ENCODE data around the gene SULF2. TPM values are rescaled to one million over a fixed set of nuclear protein-coding genes. Genes with fewer than 3 reads are reported as not detected.

SULF2 gene
- polyA plus RNA-seq, 4 donors = 63.4 to 90.4 (median 76.6) TPM

DNA sequence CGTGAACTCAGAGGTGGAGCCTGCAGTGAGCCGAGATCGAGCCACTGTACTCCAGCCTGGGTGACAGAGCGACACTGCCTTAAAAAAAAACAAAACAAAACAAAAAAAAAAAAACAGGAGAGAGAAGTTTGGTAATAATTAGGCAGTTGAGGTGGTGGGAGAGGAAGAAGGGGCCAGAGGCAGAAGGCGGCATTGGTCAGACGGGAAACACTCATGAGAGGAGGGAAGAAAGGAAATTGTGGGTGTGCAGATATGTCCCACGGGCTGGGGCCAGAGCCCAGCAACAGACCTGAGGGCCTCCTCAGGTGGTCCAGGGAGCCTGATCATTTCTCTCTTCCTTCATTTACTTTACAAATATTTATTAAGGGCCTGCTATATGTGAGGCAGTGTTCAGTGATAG lies 20.0 kb downstream of the SULF2 start:
- DNase-seq (ENCODE audit: low read depth in 4 of 4, low spot score in 3 of 4) = no peak

DNA sequence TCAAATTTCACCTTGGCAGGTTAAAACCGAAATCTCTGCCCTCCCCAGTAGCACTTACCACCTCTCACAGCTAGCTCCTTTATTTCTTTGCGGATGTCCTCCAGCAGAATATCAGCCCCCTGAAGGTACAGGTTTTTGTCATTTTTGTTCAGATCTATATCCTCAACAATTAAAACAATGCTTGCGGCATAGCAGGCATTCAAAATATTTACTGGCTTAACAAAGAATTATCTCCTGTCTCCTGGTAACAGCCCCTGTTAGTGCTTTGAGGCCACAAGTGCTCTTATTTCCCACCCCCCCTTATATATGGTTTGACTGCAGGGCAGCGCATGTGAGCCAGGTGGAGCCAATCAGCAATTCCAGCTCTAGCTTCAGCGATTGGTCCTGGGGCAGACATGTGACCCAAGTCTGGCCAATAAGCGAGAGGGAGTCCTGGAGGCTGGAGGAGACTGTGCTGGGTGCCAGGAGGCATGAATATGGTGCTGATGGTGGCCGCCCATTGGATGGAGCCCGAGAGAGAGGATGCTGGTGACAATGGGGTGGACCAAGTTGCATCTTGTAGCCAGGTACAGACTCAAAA lies 21.0 kb downstream of the SULF2 start:
- no peak for DNase-seq (ENCODE audit: low read depth in 4 of 4, low spot score in 3 of 4)

DNA sequence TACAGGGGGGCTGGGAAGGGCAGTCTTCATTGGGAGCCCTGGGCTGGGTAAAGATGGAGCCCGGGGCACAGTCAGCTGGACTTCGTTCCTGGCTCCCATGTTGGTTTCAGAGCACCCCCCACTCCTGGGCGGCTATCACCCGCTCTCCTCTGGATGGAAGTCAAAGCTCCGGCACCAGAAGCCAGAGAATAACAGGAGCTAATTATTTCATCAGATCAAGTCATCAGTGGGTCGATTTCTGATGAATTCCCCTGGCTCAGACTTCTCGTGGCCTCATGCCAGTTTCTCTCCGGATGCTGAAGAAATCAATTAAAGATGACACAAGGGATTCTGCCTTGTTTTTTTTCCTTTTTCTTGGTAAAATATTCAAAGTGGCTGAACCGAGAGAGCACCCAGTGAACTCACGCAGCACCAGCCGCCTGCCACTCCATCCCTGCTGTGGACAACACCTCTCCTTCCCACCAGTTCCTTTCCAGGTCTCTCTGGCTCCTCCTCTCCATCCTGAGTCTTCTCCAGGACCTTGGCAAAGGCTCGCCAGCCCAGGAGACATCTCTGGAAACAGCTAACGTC lies 22.5 kb downstream of the SULF2 start:
- no peak for DNase-seq (ENCODE audit: low read depth in 4 of 4, low spot score in 3 of 4)

DNA sequence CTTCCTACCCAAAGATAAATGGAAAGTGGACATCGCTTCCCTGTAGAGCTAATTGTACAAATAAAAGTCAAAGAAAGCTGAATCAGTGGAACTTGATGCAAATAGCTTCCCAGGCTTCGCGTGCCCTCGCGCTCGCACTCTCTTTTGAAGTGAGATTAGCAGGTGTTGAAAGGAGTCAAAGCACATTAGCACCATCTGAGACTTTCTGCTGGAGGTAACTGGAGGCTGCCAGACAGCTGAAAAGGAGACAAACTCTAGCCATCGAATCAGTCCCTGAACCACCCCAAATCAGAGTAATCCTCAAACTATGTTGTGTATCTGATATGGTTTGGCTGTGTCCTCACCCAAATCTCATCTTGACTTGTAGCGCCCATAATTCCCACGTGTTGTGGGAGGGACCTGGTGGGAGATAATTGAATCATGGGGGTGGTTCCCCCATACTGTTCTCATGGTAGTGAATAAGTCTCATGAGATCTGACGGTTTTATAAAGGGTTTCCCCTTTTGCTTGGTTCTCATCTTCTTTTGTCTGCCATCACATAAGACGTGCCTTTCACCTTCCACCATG lies 23.7 kb downstream of the SULF2 start:
- DNase-seq (ENCODE audit: low read depth in 4 of 4, low spot score in 3 of 4) = no peak

DNA sequence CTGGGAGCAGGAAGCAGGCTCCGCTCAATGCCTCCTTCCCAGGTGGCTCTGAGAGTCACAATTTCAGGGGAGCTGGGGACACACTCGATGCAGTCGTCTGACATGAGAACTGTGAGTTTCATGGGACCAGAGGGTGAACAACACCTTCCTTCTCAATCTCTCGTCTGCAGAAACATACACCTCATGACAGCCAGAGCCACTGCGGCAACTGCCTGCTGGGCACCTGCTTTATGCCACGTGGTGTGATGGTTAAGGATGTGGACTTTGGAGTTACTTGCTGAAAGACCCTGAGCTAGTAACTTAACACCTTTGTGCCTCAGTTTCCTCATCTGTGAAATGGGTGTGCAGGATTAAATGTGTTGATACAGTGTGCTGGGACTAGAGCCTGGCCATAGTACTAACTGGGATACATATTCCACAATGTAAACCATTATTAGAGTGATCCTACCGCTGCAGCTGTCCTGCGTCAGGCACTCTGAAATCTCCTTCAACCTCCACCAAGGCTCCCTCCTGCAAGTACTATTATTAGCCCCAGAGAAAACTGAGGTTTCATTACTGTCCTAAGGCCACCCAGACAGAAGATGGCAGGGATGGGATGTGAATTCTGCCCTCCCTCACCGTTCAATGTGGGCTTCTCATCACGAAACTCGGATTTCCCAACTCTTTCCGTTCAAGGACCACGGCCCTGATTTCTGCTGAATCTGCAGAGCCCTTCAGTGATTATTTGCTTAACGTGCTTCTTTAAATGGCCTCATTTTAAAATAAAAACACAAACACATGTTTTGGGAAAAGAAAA lies 24.4 kb downstream of the SULF2 start:
- no peak for DNase-seq (ENCODE audit: low read depth in 4 of 4, low spot score in 3 of 4)

DNA sequence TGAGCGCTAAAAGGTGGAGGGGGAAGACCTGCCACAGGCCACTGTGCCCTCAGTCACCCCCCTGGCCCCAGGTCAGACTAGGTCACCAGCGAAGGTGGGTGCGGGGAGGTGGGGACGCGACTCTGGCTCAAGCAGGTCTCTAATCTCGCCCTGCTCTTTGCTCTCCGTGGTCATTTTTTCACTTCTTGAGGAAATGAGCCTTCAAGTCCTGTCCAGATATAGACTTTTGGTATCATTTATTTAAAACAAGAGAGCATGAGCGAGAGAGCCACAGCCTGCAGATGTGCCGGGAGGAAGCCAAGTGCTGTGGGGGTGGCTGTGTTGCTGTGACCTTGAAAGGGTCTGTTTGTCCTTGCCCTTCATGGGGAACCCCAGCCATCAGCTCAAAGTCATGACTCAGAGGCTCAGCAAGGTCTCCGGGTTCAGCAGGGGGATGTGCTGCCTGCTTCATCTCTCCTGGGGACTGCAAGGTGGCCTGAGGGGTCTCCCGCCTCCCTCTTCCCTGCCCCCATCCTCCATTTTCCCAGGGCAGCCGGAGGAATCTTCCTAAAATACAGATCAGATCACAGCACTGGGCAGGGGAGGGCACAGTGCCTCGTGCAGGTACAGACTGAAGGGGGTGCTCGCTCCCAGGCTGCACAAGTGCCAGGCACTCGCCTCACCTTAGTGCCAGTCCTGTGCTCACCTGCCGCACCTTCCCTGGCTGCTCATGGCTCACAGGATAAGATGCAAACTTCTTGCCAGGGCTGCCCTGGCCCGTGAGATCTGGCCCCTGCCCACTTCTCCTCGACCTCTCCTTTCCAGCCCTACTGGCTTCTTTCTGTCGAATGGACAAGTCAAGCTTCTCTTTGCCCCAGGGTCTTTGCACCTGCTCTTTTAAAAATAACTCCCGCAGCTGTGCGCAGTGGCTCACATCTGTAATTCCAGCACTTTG lies 26.5 kb downstream of the SULF2 start:
- no peak for DNase-seq (ENCODE audit: low read depth in 4 of 4, low spot score in 3 of 4)

DNA sequence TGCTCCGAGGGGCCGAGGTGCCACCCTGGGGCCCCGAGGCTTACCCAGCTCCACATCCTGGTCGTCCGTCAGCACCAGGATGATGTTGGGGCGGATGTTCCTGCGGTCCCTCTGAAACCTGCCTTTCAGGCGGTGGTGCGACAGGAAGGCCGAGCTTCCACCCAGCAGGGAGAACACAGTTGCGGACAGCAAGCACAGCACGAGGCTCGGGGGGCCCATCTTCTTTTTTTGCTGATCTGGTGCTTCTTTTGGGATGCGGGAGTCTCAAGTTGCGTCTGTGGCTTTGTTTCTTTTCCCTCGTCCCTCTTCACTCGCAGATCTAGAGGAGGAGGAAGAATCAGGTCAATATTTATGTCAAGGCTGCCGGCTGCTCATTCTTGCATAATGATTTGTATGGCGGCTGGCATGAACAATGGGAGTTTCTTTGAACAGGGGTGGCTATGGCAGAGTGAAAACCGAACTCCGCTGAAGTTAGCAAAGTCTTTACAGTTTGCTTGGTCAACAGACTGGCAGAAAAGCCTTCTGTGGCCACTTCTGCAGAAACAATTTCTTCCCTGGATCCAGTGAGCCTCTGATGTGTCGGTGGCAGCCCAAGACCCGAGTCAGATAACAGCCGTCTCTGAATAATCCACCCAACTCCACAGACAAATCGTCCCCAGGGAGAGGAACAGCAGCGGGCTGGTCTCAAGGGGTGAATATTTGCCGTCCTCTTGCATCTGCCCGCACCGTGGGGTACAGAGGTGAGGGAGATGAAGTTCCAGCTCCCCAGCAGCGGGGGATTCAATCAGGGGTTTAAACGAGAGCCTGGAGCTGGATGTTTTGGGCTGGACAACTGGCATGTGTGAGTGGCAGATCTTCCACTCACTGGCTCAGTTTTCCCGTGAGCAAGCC lies 27.9 kb downstream of the SULF2 start:
- DNase-seq (ENCODE audit: low read depth in 4 of 4, low spot score in 3 of 4) = no peak

DNA sequence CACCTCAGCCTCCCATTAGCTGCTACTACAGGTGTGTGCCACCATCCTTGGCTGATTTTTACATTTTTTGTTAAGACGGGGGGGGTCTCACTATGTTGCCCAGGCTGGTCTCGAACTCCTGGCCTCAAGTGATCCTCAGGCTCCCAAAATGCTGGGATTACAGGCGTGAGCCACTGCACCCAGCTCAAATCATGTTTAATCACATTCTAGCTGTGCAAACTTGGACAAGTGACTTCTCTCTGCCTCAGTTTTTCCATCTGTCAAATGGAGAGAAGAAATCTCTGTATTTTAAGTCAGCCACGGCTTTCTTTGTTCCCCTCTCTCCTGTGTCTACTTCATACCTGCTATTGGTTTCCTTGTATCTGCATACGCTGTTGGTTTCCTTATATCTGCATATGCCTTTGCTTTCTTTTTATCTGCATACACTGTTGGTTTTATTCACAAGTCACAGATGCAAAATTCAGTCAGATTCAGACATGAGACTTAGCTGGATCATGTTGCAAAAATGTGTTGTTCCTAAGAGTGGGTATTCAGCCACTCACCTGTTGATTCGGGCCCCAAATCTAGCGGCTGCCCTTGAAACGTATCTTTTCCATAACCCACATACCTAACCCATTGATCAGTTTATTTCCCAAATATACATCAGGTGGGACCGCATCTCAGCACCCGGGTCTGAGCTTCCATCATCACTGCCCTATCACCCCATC lies 30.2 kb downstream of the SULF2 start:
- DNase-seq (ENCODE audit: low read depth in 4 of 4, low spot score in 3 of 4) = no peak

DNA sequence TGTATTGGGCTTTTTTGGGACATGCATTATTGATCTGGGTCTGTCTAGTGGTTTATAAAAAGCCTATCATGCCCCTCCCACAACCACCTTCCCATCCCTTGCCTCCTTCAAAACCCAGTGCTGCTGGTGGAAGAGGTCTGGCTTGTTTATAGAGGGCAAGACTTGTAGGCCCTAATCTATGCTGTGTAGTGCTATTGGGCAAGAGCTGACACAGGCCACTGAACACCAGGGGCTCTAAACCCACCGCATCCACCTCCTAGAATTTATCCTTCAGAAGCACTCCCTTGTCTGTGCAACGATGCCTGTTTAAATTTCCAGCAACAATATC lies 30.9 kb downstream of the SULF2 start:
- no peak for DNase-seq (ENCODE audit: low read depth in 4 of 4, low spot score in 3 of 4)

DNA sequence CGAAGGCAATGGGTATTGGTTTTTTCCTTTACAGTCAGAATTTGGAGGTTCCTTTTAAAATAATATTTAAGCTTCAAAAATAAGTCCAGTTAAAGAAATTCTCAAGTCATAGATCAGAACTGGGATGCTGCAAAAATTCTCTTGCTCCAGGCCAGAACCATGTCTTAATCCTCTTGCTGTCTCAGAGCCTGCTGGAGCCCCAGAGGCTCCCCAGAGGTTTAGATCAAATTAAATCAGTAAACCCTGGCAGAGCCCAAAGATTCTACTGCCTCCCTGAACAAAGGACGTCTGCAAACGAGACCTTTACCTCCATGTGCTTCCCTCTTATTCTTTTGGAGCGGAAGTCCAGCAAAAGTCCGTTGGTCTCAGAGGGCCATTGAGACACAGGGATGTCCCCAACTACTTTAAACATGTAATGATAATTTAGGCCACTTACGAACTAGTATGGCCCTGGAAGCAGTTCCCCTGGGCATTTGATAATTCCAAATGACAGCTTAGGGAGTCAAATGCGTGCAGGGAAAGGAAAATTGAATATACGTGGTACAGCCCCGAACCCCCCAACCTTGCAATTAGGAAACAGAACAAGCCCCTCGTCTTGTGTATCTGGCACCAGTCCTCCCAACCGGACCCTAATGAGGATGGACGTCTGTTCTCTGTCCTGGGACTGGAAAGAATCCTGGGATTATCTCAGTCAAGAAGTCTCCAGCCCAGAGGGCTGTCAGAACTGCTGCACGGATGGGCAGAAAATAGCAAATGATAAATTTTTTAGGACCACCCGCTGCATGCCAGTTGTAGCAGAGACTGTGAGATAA lies 31.5 kb downstream of the SULF2 start:
- DNase-seq (ENCODE audit: low read depth in 4 of 4, low spot score in 3 of 4) = no peak

DNA sequence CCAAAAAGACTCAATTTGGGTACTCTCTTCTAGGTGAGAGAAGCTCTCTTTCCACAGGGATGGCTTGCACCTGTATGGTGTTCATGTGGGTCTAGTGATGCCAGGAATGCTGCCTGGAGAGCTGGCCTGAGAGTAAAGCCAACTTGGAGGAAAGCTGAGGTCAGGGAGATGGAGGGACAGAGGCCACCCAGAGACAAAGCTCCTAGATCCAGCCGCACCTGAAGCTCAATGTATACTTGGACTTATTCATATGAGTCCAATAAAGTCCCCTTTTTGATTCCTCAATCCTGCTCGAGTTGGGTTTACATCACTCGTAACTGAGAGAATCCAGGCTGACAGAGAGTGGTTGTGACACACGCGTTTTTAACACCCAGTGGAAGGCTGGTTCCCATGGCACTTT lies 33.8 kb downstream of the SULF2 start:
- no peak for DNase-seq (ENCODE audit: low read depth in 4 of 4, low spot score in 3 of 4)

DNA sequence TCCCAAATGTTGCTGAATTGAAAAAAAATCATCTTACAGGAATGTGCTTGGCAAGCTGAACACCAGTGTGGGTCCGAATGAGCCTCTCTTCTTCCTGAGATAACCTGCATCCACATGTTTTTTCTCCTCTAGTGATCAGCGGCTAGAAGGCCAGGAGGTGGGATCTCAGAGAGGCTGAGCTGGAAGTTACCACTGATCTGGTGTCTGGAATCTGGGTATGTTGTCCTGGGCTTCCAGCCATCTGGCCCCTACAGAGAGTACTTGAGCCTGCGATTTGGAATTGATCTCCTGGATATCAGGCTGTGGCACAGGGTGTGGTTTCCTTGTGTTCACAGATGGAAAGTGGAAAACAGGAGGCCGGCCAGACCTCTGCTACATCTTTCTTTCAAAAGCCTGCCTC lies 35.9 kb downstream of the SULF2 start:
- DNase-seq (ENCODE audit: low read depth in 4 of 4, low spot score in 3 of 4) = no peak

DNA sequence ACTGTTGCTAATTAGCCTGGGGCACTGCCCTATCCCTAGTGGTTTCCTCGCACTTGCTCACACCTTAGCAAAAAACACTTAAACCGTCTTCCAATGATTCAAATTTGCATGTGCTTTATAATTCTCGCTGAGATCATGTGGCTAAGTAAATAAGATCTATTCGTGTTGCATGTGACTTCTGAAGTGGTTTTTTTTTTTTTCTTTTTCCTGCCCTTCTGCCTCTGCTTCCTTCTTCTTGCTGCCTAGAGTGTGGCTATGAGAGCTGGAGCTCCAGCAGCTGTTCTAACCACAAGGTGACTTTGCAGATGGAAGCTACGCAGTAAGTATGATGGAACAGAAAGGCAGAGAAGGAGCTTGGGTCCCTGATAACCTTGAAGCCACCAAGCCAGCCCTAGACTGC lies 36.5 kb downstream of the SULF2 start:
- DNase-seq (ENCODE audit: low read depth in 4 of 4, low spot score in 3 of 4) = no peak

DNA sequence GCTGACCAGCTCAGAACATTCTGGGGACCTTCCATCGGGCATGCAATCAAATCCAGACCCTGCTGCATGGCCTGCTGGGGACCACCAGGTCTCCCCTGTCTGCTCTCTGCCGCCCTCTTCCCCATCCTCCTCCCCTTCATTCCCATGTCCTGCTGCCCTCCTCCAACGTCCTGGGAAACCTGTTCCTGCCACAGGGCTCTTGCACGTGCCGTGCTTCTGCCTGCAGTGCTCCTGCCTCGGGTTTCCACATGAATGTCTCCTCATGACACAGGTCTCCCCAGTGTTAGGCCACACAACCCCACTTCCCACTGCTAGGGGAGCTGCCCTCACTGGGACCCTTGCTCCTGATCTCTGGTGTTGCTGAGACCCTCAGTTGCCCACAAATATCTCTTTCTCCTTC lies 37.2 kb downstream of the SULF2 start:
- no peak for DNase-seq (ENCODE audit: low read depth in 4 of 4, low spot score in 3 of 4)

DNA sequence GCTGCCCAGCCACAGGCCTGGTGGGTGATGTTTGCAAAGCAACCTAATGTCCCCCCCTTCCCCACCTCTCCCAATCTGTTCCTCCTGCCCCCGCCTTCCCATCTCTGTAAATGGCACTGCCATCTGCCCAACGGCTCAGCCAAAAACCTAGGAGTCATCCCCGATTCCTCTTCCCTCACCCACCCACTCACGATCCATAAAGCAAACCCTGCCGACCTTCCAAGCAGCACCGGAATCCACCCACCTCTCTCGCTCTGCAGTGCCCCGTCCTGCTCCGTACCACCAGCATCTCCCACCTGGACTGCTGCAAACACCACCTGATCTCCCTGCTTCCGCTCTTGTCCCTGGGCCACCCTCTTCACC lies 37.6 kb downstream of the SULF2 start:
- no peak for DNase-seq (ENCODE audit: low read depth in 4 of 4, low spot score in 3 of 4)

DNA sequence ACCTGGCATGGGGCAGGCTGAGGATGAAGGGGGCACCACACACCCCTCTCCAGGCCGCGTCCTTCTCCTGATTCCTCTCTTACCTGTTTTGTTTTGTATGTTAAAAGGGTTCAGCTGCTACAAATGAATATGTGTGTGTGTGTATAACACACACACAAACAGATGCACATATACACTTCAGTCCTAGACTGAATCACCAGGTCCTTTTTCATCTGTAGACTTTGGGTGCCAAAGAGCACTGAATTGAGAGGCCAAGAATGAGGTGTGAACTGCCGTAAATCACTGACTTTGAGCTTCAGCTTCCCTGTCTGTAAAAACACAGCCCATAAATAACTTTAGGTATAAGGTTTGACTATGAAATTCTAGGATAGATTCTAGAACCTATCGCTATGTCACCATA lies 40.5 kb downstream of the SULF2 start:
- DNase-seq (ENCODE audit: low read depth in 4 of 4, low spot score in 3 of 4) = no peak

DNA sequence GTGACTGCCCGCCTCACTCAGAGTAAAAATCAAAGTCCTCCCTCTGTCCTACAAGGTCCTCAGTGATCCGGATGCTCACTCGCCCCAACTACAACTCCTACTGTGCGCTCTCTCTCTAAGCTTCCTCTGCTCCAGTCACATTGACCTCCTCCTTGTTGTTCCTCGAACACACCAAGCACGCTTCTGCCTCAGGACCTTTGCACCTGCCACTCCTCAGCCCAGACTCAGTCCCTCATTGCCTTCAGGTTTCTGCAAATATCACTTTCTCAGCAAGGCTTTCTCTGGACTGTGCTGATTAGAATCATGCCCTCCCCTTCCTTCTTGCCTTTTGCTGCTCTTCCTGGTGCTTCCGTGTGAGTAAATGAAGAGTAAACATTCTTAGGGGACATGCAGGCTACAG lies 41.6 kb downstream of the SULF2 start:
- DNase-seq (ENCODE audit: low read depth in 4 of 4, low spot score in 3 of 4) = no peak
